Upper lobe of left lung (tissue), 6 donors: ENCODE measurements around the gene ZC3H4. TPM values are rescaled to one million over a fixed set of nuclear protein-coding genes. Genes with fewer than 3 reads are reported as not detected.
"Not testable (repeated sequence)": the region's sequence is repeated elsewhere in the genome, so short reads cannot be mapped to it uniquely, and the experiment has no call there.

Source experiments
- ATAC-seq, 2 donors: fragments of 200-7000 bp; cut with Tn5 transposase; one replicate each; pipeline ENCODE4 v1.9.1; 2022; ENCODE audit warnings: mild to moderate bottlenecking in 2 of 2, moderate library complexity in 2 of 2; ENCODE audit not compliant: low FRiP score in 2 of 2
- DNase-seq, 2 donors: peaks; one replicate each; pipeline ENCODE4 v3.0.0-alpha.2; 2019 to 2020
- H3K27ac ChIP-seq, 4 donors: fragments of 200-600 bp; sonication (generic); one replicate each; pipeline ENCODE4 v1.5.1; 2016 to 2019
- H3K27me3 ChIP-seq, 4 donors: fragments of 200-600 bp; sonication (generic); one replicate each; pipeline ENCODE4 v1.5.1; 2017 to 2019
- H3K36me3 ChIP-seq, 4 donors: fragments of 200-600 bp; sonication (generic); one replicate each; pipeline ENCODE4 v1.5.1; 2016 to 2019
- H3K4me1 ChIP-seq, 4 donors: fragments of 200-600 bp; sonication (generic); one replicate each; pipeline ENCODE4 v1.5.1; 2018 to 2019
- H3K4me3 ChIP-seq, 4 donors: fragments of 200-600 bp; sonication (generic); one replicate each; pipeline ENCODE4 v1.5.1; 2017 to 2019; ENCODE audit warnings: mild to moderate bottlenecking in 2 of 4, moderate library complexity in 1 of 4
- H3K9me3 ChIP-seq, 4 donors: fragments of 200-600 bp; sonication (generic); one replicate each; pipeline ENCODE4 v1.5.1; 2018 to 2019
- CTCF ChIP-seq, 6 experiments: fragments of 450-650 bp in 4 of 6; fragments of 200-600 bp in 2 of 6; sonication (generic) in 2 of 6; IDR thresholded peaks; one replicate each; pipeline ENCODE4 v1.5.1; 2016 to 2019; ENCODE audit warnings: antibody characterized with exemption in 6 of 6
- EP300 ChIP-seq, 4 donors: sonication (generic); formaldehyde crosslinking; IDR thresholded peaks; one replicate each; pipeline ENCODE4 v1.5.1; 2017; ENCODE audit warnings: antibody characterized with exemption in 4 of 4, control low read depth in 2 of 4
- POLR2A ChIP-seq, 4 donors: fragments of 450-650 bp; IDR thresholded peaks; one replicate each; pipeline ENCODE4 v1.5.1; 2016 to 2017; ENCODE audit warnings: antibody characterized with exemption in 4 of 4, mild to moderate bottlenecking in 2 of 4
- POLR2AphosphoS5 ChIP-seq, 2 donors: sonication (generic); formaldehyde crosslinking; IDR thresholded peaks; one replicate each; pipeline ENCODE4 v1.5.1; 2017; ENCODE audit warnings: antibody characterized with exemption in 2 of 2
- WGBS, 2 donors: methylation state at CpG; one replicate each; pipeline ENCODE4 v1.1.5; 2017 to 2018; 5-methylcytosine and 5-hydroxymethylcytosine counted together
- total RNA-seq, 6 donors: library from RNA; depleted of rRNA in 4 of 6; stranded (reverse); fragments of >200 nt in 4 of 6; gene quantifications; one replicate each; pipeline versions ENCODE4 v1.1.0 to v1.2.1, GENCODE V29; 2016 to 2021
- donor health status: DM: no; HTN: no; CAD: no; lungs with moderate emphysema.
- donor health status: DM: no; HTN: yes; CAD: no; lungs with severe emphysema.

The ZC3H4 gene
- total RNA-seq, 6 donors from 2014 or later: 28.6 to 57.6 (median 44.1) TPM

- H3K36me3 ChIP-seq: peaks cover 0 to 48% (median 24%) of the 10 kb centered on the region in 4 donors
- H3K27me3 ChIP-seq: no peaks in the 10 kb centered on the region
- no peak overlapping the region for H3K4me3 ChIP-seq
- H3K4me1 ChIP-seq: peaks cover 4 to 12% (median 5%) of the 10 kb centered on the region in 4 donors
- H3K27ac ChIP-seq: no peak overlapping the region
- no peak for TF ChIP-seq POLR2AphosphoS5 (IDR thresholded peaks at IDR 0.05)
- no peak for TF ChIP-seq EP300 (IDR thresholded peaks at IDR 0.05)
- TF ChIP-seq POLR2A (IDR thresholded peaks at IDR 0.05): no peak
- TF ChIP-seq CTCF (IDR thresholded peaks at IDR 0.05): no peak
- DNase-seq (no peak), ATAC-seq (no peak)
- H3K9me3 ChIP-seq: no peaks in the 10 kb centered on the region
Observed at GRCh38 chr19:47141695-47142094, 28.1 kb upstream of the ZC3H4 start.

- peaks cover 0 to 43% (median 21%) of the 10 kb centered on the region in 4 donors for H3K36me3 ChIP-seq
- 73 to 77% methylated on average over 7 of the region's 7 CpGs for WGBS, 2 donors
- peaks cover 4 to 12% (median 5%) of the 10 kb centered on the region in 4 donors for H3K4me1 ChIP-seq
- not testable (repeated sequence) for DNase-seq, H3K9me3 ChIP-seq, H3K27me3 ChIP-seq, H3K4me3 ChIP-seq, H3K27ac ChIP-seq, ATAC-seq
Observed at GRCh38 chr19:47141252-47141651, 27.7 kb upstream of the ZC3H4 start.

- no peak for DNase-seq
- no peak overlapping the region for H3K27ac ChIP-seq
- no peaks in the 10 kb centered on the region for H3K27me3 ChIP-seq
- no peaks in the 10 kb centered on the region for H3K9me3 ChIP-seq
- ATAC-seq: no peak
- H3K4me1 ChIP-seq: peaks cover 25 to 45% (median 31%) of the 10 kb centered on the region in 4 donors
- H3K36me3 ChIP-seq: peaks cover 0 to 11% (median 0%) of the 10 kb centered on the region in 4 donors
- WGBS, 2 donors: 89% methylated on average over 3 of the region's 3 CpGs
- H3K4me3 ChIP-seq: no peak overlapping the region
- no peak for TF ChIP-seq POLR2A (IDR thresholded peaks at IDR 0.05)
- no peak for TF ChIP-seq EP300 (IDR thresholded peaks at IDR 0.05)
- TF ChIP-seq CTCF (IDR thresholded peaks at IDR 0.05): no peak
- TF ChIP-seq POLR2AphosphoS5 (IDR thresholded peaks at IDR 0.05): no peak
Observed at GRCh38 chr19:47135156-47135555, 21.6 kb upstream of the ZC3H4 start.

DNA sequence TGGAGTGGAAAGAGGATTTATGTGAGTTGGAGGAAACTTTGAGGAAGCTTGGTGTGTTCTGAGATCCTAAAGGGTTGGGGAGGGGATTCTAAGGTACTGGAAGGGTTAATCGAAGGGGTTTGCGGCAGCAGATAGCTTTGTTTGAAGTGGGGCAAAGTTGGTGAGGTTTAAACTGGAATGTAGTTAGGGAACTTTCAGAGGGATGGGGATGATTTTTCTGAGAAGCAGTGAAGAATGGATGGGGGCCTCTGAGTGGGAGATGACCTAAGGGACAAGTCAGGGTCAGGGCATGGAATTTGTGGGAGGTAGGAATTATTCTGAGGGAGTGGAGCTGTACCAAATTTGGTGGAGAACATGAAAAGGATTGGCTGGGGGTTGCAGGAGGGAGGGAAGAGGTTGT lies 21.0 kb upstream of the ZC3H4 start:
- Histone ChIP-seq H3K36me3 (peaks cover 0 to 11% (median 0%) of the 10 kb centered on the region in 4 donors), H3K4me1 (peaks cover 25 to 45% (median 32%) of the 10 kb centered on the region in 4 donors), H3K4me3 (no peak overlapping the region), H3K9me3 (no peaks in the 10 kb centered on the region), H3K27me3 (no peaks in the 10 kb centered on the region), H3K27ac (no peak overlapping the region)
- ATAC-seq (no peak), DNase-seq (no peak)
- 65 to 80% methylated on average over 2 of the region's 2 CpGs for WGBS, 2 donors
- TF ChIP-seq POLR2AphosphoS5 (IDR thresholded peaks at IDR 0.05): no peak
- no peak for TF ChIP-seq CTCF (IDR thresholded peaks at IDR 0.05)
- no peak for TF ChIP-seq EP300 (IDR thresholded peaks at IDR 0.05)
- no peak for TF ChIP-seq POLR2A (IDR thresholded peaks at IDR 0.05)

DNA sequence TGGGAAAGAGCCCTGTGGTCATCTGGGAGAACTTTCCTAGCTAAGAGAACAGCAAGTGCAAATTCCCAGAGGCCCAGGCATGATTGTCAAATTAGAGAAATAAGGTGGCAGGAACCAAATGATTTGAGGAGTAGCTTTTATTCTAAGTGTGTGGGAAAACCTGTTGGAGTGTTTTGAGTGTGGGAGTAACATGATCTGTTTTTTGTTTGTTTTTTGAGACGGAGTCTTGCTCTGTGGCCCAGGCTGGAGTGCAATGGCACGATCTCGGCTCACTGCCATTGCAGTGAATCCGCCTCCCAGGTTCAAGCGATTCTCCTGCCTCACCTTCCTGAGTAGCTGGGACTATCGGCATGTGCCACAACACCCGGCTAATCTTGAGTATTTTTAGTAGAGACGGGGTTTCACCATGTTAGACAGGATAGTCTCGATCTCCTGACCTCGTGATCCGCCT lies 19.5 kb upstream of the ZC3H4 start:
- ATAC-seq: no peak
- peaks cover 25 to 45% (median 32%) of the 10 kb centered on the region in 4 donors for H3K4me1 ChIP-seq
- peaks cover 0 to 8% (median 0%) of the 10 kb centered on the region in 4 donors for H3K36me3 ChIP-seq
- H3K4me3 ChIP-seq: no peak overlapping the region
- TF ChIP-seq POLR2A (IDR thresholded peaks at IDR 0.05) (no peak), CTCF (IDR thresholded peaks at IDR 0.05) (no peak)
- no peaks in the 10 kb centered on the region for H3K9me3 ChIP-seq
- DNase-seq: no peak
- no peak overlapping the region for H3K27ac ChIP-seq
- H3K27me3 ChIP-seq: no peaks in the 10 kb centered on the region
- WGBS, 2 donors: 86 to 90% methylated on average over 11 of the region's 11 CpGs
